Measurements from ENCODE around the gene ZBTB2. TPM values are rescaled to one million over a fixed set of nuclear protein-coding genes. Genes with fewer than 3 reads are reported as not detected.
A peak's percentile ranks its signal among the peaks of the same experiment; 100 is the strongest.

ZBTB2 gene
- total RNA-seq, 1 donor from 2014 or later = 13.0 TPM

DNA sequence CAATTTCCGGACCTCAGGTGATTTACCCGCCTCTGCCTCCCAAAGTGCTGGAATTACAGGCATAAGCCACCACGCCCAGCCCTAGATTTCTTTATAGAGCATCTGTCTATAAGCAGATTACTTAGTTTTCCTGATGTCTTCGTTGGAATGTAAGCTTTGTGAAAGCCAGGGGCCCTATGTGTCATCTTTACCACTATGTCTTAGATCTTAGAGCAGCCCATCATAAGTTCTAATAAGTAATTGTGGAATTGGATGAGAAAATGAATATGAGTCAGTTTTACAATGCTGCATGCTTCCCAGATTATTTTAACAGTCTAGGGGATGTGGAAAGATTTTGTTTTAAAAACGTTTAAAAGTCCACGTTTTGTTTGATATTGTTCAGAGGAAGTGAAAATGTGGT lies 9.1 kb upstream of the ZBTB2 start:
- intact Hi-C loops (cut with DNase I) = no loop called here
- TF ChIP-seq, protein P1, sequence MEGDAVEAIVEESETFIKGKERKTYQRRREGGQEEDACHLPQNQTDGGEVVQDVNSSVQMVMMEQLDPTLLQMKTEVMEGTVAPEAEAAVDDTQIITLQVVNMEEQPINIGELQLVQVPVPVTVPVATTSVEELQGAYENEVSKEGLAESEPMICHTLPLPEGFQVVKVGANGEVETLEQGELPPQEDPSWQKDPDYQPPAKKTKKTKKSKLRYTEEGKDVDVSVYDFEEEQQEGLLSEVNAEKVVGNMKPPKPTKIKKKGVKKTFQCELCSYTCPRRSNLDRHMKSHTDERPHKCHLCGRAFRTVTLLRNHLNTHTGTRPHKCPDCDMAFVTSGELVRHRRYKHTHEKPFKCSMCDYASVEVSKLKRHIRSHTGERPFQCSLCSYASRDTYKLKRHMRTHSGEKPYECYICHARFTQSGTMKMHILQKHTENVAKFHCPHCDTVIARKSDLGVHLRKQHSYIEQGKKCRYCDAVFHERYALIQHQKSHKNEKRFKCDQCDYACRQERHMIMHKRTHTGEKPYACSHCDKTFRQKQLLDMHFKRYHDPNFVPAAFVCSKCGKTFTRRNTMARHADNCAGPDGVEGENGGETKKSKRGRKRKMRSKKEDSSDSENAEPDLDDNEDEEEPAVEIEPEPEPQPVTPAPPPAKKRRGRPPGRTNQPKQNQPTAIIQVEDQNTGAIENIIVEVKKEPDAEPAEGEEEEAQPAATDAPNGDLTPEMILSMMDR (IDR thresholded peaks at IDR 0.05) = no peak

DNA sequence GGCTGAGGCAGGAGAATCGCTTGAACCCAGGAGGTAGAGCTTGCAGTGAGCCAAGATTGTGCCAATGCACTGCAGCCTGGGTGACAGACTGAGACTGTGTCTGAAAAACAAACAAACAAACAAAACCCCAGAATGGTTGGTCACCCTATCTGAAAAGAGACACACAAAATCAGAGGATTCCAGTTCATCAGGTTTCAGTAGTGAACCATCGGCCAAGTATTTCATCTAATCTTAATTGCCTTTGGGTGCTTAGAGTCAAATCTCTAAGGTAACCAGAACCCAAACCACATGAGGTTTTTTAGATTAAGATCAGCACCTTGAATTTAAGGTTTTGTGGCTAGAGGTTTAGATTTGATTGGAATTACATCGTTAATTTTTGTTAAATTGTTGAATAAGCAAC lies 8.3 kb upstream of the ZBTB2 start:
- no peak for ATAC-seq
- peaks cover 38% of the 10 kb centered on the region for H3K4me1 ChIP-seq

More for the DNA sequence above, 9.1 kb upstream of the ZBTB2 start:
- H3K4me3 ChIP-seq = no peak overlapping the region
- peaks cover 45% of the 10 kb centered on the region for H3K36me3 ChIP-seq
- ATAC-seq (no peak), DNase-seq (no peak)
- H3K4me1 ChIP-seq = peaks cover 34% of the 10 kb centered on the region
- no peaks in the 10 kb centered on the region for H3K9me3 ChIP-seq
- no peaks in the 10 kb centered on the region for H3K27me3 ChIP-seq
- no peak overlapping the region for H3K27ac ChIP-seq

DNA sequence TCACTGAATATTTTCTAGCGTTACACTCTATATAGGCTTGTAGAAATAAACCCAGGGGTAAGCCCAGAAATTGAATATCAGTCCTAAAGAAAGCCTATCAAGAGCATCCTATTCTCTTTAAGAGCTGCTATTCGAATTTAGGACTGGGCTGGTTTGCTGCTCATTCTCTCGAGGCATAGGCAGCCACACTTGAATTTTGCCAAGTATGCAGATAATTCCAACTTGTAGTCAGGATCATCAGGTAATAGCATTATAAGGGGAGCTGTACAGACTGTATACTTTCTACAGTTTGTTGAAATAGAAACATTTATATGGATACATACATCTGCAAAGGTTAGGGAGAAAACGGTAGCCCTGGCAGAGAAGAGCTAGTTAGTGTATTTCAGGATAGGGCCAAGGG lies 2.1 kb upstream of the ZBTB2 start:
- intact Hi-C loops (cut with DNase I) = no loop called here
- Histone ChIP-seq H3K4me1 (peaks cover 54% of the 10 kb centered on the region), H3K27ac (no peak overlapping the region), H3K27me3 (no peaks in the 10 kb centered on the region), H3K4me3 (no peak overlapping the region), H3K9me3 (no peaks in the 10 kb centered on the region), H3K36me3 (peaks cover 10% of the 10 kb centered on the region)
- TF ChIP-seq, protein P1 (IDR thresholded peaks at IDR 0.05) = no peak
- no peak for ATAC-seq
- DNase-seq = no peak

More for the DNA sequence above, 8.3 kb upstream of the ZBTB2 start:
- H3K27me3 ChIP-seq = no peaks in the 10 kb centered on the region
- DNase-seq = no peak
- TF ChIP-seq, protein P1 (IDR thresholded peaks at IDR 0.05) = no peak
- intact Hi-C loops (cut with DNase I) = no loop called here
- peaks cover 37% of the 10 kb centered on the region for H3K36me3 ChIP-seq
- H3K9me3 ChIP-seq = no peaks in the 10 kb centered on the region
- no peak overlapping the region for H3K27ac ChIP-seq
- H3K4me3 ChIP-seq = no peak overlapping the region

DNA sequence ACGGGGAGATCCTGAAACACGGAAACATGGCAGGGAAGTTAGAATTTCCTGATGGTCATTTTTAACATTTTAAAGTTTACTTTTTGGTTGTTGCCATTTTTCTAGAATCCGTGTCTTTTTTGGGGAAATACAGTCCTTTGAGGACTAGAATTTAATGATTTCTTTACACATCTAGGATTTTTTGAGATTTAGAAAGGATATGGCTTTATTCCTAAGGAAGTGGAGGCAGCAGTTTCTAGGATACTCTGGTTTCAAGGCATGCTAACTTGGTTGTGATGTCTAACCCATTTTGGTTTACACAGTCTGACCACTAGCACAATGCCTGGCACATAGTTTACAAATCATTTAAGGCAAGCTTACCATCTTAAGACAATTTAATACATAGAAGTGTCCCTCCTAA lies 1.1 kb upstream of the ZBTB2 start:
- Histone ChIP-seq H3K4me1 (peaks cover 64% of the 10 kb centered on the region), H3K27me3 (no peaks in the 10 kb centered on the region), H3K27ac (peak overlapping the region; percentile 96), H3K9me3 (no peaks in the 10 kb centered on the region), H3K4me3 (peak overlapping the region; percentile 93), H3K36me3 (peaks cover 3% of the 10 kb centered on the region)
- no peak for DNase-seq
- TF ChIP-seq, protein P1 (IDR thresholded peaks at IDR 0.05) = no peak
- intact Hi-C loops (cut with DNase I) = no loop called here
- no peak for ATAC-seq

DNA sequence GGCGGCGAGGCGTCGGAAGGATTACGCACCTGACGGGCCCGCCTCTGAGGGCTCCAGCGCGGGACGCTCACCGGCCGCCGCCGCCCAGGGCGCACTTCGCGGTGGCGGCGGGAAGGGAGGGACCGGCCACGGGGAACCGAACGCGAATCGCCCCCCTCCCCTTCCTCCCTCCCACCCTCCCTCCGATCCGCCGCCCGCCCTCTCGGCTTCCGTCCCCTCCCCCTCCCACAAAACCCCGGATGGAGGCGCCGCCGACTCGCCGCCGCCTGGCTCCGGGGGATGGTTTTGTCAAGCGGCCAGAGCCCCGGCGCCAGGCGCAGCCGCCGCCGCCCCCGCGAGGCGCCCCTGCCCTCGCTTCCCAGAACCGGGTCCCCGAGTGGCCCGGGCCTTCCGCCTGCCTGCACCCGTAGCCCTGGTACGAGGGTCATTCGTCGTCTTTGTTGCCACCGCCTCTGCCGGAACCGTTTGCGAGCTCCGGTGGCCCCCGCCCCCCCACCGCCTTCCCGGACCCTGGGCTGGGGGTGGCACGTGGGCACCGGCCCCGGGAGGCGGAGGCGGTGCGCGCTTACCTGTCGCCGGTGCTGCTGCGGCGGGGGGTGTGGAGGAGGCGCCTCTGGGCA lies 398 bp downstream of the ZBTB2 start:
- peak; percentile 55 for ATAC-seq
- TF ChIP-seq, protein P1 (IDR thresholded peaks at IDR 0.05) = no peak
- Histone ChIP-seq H3K9me3 (no peaks in the 10 kb centered on the region), H3K27me3 (no peaks in the 10 kb centered on the region), H3K4me3 (peak overlapping the region; percentile 93), H3K36me3 (no peaks in the 10 kb centered on the region), H3K27ac (peak overlapping the region; percentile 96), H3K4me1 (peaks cover 53% of the 10 kb centered on the region)
- DNase-seq = peak; percentile 92
- intact Hi-C loops (cut with DNase I) = no loop called here

Measured in upper lobe of right lung (tissue), 1 donor.